PC-9 (cell line): ENCODE measurements around the gene PEX11G.

Experiments
- CTCF ChIP-seq: fragments of 200-600 bp; sonication (generic); conservative IDR thresholded peaks from 2 replicates; pipeline ENCODE4 v1.6.1; 2017; ENCODE audit warnings: mixed run types, antibody characterized with exemption, mild to moderate bottlenecking, moderate library complexity
- EZH2 ChIP-seq: fragments of 200-600 bp; sonication (generic); IDR thresholded peaks from 2 replicates; pipeline ENCODE4 v1.8.0; 2017; ENCODE audit warnings: antibody characterized with exemption, low read depth

GRCh38 chr19:7500811-7501450 is 12.1 kb upstream of the PEX11G start:
- TF ChIP-seq EZH2 (no peak), CTCF (no peak)
